Measurements from ENCODE around the gene FADS1.

FADS1 gene

DNA sequence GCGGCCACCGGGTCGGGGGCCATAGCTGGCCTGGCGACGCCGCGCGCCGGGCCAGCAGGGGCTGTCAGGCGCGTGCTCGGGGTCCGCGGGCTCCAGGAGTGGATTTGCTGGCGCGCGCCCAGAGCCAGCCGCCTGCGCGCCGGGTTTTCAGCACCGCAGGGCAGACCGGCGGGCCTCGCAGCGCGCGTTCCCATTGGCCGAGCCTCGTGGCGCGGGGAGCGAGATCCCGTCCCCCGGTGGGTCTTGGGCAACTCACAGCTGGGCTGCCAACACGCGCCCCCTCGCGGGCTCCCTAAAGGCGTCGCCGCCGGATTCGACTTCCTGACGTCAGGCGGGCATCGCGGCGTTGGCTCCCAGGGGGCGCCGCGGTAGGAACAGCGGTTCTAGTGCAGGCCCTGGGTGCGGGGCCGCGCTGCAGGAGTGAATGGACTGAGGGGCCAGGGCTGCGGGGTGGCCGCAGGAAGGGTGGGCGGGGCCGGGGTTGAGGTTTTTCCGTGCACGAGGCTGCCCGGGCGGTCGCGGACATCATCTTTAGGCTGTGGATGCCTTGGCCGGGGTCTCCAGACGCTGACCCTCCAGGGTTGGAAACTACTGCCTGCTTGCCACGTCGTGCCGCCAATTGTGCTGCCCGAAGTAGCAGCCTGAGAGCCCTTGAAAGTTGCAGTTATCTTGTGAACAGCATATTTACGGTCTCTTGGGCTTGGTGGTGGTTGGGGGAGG lies at the start of gene FADS1:
Gene FADS1, minus strand, starts transcription at position 268 of the 720 bp plus-strand sequence. Its CDS starts 74 bp downstream, at position 194.
- DNase-seq = peak; percentile 94

DNA sequence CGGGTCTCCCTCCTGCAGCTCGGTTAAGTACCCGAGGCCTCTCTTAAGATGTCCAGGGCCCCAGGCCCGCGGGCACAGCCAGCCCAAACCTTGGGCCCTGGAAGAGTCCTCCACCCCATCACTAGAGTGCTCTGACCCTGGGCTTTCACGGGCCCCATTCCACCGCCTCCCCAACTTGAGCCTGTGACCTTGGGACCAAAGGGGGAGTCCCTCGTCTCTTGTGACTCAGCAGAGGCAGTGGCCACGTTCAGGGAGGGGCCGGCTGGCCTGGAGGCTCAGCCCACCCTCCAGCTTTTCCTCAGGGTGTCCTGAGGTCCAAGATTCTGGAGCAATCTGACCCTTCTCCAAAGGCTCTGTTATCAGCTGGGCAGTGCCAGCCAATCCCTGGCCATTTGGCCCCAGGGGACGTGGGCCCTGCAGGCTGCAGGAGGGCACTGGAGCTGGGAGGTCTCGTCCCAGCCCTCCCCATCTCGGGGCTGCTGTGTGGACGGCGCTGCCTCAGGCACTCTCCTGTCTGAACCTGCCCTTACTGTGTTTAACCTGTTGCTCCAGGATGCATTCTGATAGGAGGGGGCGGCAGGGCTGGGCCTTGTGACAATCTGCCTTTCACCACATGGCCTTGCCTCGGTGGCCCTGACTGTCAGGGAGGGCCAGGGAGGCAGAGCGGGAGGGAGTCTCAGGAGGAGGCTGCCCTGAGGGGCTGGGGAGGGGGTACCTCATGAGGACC lies 49.6 kb upstream of the FADS1 start:
- DNase-seq = no peak

DNA sequence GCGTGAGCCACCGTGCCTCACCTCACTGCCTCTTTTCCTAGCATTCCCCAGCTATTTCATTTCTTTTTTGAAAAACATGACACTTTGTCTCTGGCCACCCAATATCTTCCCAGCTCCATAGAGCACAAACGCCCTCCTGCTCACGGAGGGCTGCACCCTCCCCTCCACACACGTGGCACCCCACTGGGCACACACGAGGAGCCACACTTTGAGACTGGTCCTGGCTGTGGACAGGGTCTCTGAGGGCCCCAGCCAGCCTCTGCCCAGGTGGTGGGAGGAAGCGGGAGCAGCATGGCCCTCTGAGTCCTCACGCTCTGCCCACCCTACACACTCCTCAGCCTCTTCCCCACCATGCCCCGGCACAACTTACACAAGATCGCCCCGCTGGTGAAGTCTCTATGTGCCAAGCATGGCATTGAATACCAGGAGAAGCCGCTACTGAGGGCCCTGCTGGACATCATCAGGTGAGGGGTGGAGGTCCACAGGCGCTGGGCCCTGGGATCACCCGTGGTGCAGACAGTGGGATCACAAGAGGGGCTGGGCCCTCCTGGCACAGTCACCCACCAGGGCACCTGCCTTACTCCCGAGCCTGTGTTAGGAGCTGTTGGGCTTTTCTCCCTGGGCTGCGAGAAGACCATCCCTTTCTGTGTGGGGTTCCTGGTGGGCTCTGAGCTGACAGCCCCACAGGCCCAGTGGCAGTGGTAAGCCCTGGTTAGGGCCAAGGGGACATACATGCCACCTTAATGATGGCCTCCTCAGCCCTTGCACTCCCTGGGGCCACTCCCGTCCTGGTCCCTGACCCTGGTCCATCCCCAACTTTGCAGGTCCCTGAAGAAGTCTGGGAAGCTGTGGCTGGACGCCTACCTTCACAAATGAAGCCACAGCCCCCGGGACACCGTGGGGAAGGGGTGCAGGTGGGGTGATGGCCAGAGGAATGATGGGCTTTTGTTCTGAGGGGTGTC lies 48.3 kb upstream of the FADS1 start:
- no peak for DNase-seq

DNA sequence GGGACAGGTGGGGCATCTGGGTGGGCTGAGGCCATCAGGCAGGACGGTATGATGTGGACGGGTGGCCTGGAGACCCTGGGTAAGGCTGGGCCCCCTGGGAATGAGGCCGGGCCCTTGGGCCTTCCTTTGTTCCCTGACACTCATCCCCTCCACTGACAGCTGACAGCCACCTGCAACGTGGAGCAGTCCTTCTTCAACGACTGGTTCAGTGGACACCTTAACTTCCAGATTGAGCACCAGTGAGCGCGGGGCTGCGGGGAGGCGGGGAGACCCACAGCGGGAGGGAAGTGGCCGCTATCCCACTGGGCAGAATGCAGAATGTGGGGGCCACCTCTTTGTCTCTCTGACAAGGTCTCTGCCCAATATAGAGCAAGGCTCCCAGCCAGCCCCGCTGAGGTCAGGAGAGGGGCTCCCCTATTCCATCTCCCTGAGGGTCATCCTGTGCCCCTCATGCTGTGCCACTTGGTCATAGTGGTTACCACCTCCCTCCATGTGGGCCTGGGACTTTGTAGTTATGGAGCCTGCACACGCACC lies 46.8 kb upstream of the FADS1 start:
- DNase-seq = no peak

DNA sequence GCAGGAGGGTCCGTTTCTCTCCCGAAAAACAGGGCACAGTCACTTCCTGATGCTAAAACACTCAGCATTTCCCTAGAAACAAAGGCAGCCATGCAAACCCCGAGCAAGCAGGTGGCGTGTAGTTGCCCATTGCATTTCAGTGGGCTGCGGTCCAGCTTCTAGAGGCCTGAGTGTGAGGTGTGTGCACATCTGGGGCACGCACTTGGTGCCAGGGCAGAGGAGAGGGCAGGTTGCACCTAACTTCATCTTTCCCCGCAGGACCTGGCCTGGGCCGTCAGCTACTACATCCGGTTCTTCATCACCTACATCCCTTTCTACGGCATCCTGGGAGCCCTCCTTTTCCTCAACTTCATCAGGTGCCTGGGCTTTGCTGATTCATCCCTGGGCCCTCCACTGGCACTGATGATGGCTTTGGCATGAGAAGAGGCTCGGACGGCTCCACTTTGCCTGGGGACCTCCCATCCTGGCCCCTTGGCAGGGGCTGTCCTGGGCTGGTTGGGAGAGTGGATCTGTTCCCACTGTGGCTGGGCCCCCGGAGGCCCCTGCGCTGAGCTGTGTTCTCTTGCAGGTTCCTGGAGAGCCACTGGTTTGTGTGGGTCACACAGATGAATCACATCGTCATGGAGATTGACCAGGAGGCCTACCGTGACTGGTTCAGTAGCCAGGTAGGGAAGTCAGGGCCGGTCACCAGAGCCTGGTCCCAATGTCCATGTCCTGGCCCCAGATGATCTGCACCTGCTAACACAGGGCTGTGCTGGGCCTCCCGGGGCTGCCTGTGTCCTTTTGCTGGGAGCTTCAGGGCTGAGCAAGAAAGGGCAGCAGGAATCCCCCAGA lies 46.1 kb upstream of the FADS1 start:
- DNase-seq = no peak

DNA sequence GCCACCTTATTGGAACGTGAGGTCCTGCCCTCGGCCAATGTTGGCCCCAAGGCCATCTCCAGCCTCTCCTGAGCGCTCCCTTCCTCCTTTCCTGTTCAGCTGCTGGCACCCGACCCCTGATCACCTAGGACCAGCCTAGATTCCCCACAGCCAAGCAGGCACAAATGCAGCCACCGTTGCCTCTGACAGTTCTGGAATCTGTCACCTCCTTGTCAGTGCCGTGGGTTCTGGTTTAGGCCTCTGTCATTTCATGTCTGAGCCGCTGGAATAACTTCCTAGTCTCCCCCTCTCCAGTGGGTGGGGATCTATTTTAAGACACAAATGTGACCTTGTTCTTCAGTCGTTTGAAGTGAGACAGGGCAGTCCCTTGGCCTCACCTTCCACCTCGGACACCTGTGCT lies 44.8 kb upstream of the FADS1 start:
- no peak for DNase-seq

DNA sequence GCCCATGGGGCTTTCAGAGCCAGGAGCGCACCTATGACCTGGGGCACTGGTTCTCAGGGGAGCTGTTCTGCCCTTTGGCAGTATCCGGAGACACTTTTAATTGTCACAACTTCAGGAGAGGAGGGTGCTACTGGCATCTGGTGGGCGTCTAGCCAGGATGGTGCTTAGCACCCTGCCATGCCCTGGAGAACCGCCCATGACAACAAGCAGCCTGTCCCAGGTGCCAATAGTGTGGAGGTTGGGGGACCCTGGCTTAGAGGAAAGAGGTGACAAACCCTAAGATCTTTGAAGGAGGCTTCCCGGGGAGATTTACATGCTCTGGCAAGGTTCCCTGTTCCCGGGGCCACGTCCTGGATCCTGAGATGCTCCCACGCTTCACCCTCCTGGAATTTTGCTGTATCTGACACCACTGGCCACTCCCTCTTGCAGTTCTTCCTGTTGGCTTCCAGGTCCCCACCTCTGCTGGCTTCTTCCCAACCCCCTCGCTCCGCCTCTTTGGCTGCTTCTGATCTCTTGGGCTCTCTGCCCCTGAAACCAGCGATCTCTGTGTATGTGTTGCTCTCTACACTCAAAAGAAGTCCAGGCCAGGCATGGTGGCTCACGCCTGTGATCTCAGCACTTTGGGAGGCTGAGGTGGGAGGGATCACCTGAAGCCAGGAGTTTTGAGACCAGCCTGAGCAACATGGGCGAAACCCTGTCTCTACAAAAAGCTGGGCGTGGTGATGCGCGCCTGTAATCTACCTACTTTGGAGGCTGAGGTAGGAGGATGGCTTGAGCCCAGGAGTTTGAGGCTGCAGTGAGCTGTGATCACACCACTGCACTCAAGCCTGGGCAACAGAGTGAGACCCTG lies 43.5 kb upstream of the FADS1 start:
- no peak for DNase-seq

DNA sequence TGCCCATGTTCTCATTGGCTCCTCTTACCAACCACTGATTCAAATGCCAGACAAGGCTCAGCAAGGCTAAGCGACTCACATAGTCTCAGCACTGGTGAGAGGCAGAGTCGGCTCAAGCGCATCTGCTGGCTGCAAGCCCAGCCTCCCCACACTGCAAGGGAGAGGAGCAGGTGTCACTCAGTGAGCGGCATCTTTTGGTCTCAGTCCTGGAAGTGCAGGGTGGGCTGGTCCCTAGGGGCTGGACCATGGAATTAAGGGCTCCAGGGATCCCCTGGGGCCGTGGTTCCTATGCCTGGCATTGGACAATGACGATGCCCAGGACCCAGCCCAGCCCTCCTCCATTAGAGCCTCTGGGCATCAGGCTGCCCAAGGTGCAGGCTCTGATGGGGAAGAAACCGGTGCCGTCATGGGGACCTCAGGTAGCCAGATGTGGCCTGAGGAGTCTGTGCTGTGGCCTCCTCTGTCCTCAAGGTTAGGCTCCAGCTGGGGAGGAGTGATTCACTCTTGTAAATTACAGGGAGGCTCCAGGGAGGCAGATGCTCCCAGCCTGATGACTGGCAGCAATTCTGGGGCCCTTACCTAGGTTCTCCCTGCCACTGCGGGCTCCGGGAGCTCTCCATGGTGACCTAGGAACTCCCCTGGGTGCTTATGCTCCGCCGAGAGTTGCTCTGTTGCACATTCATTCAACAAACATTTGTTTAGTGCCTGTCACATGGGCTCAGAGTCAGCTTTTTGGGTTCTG lies 39.3 kb upstream of the FADS1 start:
- no peak for DNase-seq

DNA sequence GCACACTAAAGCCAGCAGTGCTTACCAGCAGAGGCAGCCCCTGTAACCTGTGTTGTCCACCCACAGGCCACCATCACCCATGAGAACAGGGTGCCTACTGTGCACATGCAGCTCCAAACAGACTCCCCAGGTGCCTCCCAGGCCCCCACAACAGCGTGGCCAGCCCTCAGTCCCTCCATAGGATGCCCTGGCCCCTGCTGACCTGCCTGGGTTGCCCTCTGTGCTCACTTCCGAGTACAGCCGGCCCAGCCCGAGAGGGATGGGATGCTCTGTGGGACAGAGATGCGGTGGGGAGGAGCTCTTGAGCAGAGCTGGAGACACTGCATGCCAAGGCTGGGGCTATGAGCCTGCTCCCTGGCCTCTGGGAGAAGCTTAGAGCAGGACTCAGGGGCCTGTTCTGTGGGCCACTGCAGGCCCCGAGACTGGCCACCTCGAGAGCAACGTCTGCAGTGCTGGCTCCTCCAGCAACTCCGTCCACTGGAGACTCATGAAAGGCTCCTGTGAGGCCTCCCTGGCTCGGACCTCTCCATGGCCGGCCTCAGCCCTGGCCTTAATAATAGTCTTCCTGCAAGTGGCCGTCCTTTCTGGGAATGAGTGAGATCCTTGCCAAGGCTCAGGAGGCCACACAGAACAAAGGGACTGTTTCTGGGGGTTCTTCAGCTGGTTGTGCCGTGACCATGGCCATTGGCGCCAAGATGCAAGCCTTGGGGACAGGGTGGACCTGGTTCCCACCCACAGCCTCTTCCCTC lies 38.3 kb upstream of the FADS1 start:
- no peak for DNase-seq

DNA sequence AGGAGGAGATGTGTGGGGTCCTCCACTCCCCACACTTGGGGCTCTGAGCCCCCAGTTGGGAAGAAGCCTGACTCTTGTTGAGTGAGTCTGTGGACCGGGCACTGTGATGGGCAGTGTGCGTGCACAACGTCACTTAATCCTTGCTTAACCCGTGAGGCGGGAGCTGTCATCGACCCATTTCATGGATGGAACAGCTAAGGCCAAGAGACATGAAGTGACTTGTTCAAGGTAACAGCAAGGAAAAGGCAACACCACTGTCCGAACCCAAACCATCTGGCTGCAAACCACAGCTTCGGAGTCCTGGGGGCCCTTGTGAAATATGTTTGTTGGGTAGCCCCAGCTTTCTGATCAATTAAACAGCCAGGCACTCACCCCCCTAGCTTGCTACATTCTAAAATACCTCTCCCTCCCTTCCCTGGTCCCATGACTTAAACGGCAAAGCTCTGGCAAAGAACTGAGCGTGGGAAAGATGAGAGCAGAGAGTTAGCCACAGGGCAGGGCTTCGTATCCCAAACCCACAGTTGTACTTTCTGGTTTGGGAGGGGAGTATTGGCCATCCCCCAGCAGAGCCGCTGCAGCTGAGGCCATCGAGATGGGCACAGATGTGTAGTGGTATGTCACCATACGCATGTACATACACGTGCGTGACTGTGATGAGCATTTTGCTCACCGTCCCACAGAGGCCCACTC lies 37.5 kb upstream of the FADS1 start:
- no peak for DNase-seq

DNA sequence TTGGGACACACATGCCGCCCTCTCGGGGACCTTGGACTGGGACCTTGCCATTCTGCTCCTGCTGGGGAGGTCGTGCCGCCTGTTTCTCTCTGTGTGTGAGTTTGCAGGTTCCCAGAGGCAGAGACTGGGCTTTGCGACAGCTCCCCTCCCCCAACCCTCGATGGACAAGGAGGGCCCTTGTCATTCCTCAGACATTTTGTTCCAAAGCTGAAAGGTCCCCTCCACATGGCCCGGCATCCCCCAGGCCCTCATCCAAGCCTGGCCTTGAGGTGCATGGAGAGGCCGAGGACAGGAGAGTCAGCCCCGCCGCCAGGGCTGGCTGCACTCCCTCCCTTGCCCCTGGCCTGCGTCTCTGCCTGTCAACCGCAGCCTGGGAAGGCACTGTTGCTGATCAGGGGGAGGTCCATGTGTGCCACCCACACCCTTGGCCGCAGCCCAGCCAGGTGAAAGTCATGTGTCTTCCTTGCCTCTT lies 36.9 kb upstream of the FADS1 start:
- no peak for DNase-seq

DNA sequence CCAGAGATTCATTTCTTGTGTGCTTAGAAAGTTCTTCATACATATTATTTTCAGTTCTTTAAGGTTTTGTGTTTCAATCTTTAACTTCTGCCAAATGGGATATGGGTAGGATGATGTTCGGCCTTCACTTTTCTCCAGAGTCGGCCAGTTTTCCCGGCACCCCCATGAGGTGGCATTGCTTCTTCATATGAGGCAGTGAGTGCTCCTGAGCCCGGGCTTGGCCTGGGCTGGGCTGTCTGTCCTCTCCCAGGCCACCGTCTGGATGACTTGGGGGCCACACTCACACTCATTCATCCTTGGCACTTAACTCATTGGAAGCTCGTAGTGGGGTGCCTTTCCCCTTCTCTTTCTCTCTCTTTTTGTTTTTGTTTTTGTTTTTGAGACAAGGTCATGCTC lies 35.1 kb upstream of the FADS1 start:
- DNase-seq = no peak

DNA sequence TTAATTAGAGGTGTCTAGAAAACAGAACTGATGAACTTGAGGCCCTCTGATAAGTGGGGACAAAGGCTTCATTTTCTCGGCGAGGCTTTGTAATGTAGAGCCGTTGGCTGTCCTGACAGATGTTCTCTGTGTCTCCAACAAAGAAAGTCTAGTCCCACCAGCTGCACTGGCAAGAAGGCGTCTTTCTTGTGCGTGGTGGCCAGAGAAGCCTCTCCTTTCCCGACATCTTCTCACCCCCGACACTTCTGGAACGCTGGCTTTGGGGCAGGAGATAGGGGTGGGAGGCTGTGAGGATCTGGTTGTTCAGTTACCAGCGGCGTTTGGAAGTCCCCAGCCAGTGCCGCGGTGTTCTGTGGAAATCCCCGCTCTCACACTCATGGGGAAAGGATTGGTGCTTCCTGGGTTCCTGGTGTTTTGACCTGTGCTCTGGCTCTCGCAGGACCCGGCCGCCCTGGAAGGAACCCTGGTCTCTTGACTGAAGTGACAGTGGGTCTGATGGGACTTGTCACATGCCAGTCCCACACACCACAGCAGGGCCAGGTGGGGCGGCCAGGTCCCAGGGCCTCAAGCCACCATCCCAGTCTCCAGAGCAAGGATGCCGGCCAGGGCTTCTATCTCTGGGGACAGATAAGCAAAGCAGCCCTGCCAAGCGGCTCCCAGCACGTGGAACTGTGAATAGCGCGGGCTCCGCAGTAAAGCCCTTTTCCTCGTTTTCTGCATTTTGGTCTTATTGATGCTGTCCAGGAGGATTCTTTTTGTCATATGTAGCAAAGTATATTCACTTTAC lies 34.5 kb upstream of the FADS1 start:
- DNase-seq = no peak

DNA sequence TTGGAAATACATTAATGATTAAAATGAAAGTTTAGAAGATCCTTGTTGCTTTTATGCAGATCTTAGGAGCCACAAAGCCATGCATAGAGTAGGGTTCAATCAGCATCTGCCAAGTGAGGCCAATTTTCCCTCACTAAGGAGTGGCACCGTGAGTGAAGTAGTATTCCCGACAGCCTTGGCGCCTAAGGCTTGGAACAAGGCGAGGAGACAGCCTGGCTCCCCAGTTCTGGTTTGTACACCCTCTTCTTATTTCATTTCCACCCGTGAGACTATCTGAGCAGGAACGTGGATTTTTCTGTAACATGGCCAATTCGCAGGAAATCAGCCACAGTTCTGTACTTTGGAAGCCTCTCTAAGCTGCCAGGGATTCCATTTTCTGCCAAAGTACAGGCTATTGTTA lies 33.9 kb upstream of the FADS1 start:
- no peak for DNase-seq

DNA sequence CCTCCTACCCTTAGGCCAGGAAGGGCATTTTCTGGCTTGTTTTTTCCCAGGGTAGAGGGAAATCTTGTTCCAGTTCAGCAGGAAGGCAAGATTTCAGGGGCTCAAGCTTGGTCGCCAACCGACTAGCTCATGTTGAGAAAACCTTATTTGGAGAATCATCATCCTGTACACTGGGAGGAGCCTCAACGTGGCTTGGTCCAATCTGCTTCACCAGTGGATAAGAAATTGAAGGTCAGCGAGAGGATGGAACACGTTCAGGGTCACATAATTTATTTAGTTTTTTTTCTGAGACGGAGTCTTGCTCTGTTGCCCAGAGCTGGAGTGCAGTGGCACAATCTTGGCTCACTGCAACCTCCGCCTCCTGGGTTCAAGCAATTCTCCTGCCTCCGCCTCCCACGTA lies 31.8 kb upstream of the FADS1 start:
- DNase-seq = no peak

DNA sequence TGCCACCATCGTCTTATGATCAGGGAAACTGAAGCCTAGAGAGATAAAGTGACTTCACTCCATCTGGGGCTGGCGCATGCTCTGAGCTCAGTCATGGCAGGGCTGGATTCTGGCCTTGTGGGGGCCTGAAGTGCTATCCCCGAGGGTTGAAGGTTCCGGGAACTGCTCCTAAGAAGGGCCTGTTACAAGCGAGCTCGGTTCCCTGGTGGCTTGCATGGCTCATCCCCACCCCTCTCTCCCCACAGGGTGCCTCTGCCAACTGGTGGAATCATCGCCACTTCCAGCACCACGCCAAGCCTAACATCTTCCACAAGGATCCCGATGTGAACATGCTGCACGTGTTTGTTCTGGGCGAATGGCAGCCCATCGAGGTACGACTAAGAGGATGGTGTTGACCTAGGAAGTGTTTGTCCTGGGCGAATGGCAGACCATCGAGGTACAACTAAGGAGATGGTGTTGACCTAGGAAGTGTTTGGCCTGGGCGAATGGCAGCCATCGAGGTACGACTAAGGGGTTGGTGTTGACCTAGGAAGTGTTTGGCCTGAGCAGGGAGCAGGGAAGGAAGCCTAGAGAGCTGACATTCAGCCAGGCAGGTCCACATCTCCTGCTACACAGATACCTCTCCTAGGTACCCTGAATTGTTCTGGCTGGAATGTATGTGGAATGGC lies 31.2 kb upstream of the FADS1 start:
- no peak for DNase-seq

DNA sequence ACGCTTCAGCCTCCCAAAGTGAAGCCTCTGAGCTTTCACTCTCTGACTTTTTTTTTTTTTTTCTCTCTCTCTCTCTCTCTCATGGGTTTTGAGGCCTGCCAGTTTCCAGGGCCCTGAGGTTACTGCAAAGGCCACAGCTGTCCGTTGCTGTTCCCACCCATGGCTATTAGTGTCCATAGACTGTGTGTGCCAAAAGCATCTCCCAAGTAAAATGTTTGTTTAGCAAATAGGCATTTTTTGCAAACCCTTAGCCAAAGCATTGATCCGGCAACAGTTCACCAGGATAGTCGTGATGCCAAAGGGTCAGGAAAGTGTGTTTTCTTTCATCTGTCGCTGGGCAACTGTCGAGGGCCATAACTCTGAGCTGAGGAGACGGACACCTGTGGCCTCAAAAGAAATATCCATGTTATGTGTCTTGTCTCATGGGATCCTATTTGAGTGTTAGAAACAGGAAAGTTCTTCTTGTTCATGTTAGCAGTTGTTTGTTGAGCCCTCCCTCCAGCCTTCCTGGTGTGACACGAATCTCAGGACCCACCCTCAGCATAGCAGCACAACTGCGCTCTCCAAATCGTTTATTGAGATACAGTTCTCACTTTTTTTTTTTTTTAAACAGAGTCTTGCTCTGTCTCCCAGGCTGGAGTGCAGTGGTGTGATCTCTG lies 29.7 kb upstream of the FADS1 start:
- no peak for DNase-seq
